LNCAP (cell line): Measurements from ENCODE around the gene FLCN.

Experiments used
- TF ChIP-seq, protein P1 (sequence below): fragments of 450-650 bp; IDR thresholded peaks from 2 replicates; pipeline ENCODE4 v1.5.1; 2017; ENCODE audit warnings: mild to moderate bottlenecking

Gene FLCN

GRCh38 chr17:17223736-17224135 lies 13.2 kb downstream of the FLCN start:
- TF ChIP-seq, protein P1, sequence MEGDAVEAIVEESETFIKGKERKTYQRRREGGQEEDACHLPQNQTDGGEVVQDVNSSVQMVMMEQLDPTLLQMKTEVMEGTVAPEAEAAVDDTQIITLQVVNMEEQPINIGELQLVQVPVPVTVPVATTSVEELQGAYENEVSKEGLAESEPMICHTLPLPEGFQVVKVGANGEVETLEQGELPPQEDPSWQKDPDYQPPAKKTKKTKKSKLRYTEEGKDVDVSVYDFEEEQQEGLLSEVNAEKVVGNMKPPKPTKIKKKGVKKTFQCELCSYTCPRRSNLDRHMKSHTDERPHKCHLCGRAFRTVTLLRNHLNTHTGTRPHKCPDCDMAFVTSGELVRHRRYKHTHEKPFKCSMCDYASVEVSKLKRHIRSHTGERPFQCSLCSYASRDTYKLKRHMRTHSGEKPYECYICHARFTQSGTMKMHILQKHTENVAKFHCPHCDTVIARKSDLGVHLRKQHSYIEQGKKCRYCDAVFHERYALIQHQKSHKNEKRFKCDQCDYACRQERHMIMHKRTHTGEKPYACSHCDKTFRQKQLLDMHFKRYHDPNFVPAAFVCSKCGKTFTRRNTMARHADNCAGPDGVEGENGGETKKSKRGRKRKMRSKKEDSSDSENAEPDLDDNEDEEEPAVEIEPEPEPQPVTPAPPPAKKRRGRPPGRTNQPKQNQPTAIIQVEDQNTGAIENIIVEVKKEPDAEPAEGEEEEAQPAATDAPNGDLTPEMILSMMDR = no peak

DNA sequence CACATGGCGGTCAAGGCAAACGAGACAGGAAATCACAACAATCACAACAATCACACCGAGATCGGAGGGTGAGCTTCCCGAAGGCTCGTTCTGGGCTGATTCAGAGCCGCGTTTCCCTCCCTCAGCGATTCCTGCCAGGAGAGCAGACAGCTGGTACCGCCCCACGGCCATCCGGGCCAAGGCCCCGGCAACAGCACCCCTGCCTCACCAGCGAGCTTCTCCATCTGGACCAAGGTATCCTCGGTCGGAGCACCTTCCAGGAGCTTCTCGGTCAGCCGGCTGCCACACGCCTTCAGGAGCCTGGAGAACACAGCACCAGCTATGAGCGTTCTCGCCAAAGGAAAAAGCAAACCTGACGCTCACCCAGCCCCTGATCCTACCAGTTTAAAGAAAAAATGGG lies 15.6 kb downstream of the FLCN start:
- TF ChIP-seq, protein P1 = no peak

DNA sequence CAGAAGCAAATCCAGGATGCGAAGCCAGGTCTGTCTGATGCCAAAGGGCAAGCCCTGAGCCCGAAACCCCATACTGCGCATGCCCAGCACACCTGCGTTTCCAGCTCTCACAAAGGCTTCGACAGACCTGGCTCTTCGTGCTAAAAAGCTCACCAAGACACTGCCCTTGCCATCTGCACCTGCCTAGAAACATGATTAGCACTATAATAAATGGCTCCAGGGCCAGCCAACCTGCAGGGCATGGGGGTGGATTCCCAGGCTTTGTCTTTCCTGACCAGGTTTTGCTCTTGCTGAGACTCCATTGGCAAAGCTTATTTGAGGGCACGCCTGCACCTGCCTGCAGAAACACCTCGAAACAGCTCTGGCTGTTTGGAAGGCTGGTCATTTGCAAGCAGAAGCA lies 16.4 kb downstream of the FLCN start:
- TF ChIP-seq, protein P1 = no peak

DNA sequence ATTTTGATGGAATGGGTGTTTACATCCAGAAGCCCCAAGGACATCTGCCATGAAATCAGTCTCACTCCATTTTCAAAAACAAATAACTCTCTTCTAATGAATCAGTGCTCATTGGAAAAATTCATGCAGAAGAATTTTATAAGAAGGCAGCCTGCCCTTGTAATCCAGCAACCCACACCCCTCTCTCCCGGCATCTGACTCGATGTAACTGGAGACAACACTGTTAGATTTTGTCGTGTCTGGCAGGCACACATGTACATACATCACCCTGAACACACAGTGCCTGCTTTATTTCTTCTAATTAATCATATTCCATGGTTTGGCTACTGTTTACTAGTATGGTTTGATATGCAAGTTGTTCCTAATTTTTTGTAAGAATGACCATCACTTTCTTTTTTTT lies 19.0 kb downstream of the FLCN start:
- TF ChIP-seq, protein P1 = no peak

DNA sequence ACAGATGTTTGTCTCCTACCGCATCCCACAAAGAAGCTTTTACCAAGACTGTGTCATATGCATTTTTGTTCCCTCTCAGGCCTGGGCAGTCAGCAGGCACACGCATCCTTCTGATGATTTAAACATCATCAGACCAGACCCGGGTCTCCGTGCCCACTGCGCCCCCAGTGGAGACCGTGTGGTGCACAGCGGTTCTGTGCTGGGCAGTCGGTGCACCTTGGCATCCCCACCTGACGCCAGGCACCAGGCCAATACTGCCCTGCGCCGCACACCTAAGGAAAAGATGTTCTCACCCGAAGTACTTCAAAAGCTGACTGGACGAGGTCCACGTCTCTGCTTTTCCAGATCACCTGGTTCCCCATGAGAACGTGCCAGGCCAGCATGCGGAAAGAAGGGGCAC lies 20.2 kb downstream of the FLCN start:
- TF ChIP-seq, protein P1 = peak; percentile 84

DNA sequence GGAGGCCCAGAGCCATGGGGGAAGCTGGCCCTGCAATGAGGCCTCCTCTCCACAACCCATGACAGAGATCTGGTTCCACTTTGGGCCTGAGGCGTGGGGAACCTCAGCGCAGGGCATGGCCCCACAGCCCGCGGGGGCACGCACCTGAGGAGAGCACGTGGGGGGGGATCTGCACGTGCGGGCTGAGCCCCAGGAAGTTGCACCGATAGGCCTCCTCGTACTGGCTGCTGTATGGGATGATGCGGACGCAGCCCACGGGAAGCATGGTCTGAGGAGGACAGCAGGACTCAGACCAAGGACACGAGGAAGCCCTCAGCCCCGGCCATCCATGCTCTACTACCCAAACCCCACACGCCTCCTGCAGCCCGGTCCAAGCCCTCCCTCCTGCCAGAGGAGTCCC lies 20.7 kb downstream of the FLCN start:
- TF ChIP-seq, protein P1 = no peak

DNA sequence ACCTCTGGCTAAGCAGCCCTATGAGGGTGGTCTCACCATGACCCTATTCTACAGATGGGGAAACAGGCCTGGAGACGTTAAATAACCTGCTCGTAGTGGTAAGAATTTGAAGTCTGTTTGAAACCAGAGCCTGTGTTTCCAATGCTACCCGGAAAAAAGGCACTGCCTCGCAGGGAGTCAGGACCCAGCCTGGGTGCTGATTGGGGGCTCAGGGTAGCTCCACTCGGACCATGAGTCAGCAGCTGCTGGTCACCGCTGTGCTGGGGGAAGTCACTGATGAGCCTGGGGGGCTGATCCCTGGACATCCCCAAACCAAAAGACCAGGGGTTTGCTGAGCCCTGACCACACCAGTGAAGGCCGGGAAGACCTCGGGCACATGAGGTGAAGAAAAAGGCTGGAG lies 21.4 kb downstream of the FLCN start:
- TF ChIP-seq, protein P1 = no peak
